ENCODE results near the gene SDSL. TPM values are rescaled to one million over a fixed set of nuclear protein-coding genes. Genes with fewer than 3 reads are reported as not detected.
A peak's percentile ranks its signal among the peaks of the same experiment; 100 is the strongest.

SDSL gene
- total RNA-seq, 1 donor from 2014 or later: 1.8 TPM

GRCh38 chr12:113413488-113413939 lies 8.7 kb upstream of the SDSL start:
- ATAC-seq (no peak), DNase-seq (ENCODE audit: low spot score) (no peak)
- intact Hi-C loops (cut with DNase I): no loop called here

GRCh38 chr12:113414519-113415038 lies 7.6 kb upstream of the SDSL start:
- ATAC-seq (no peak), DNase-seq (ENCODE audit: low spot score) (no peak)
- intact Hi-C loops (cut with DNase I): no loop called here

- intact Hi-C loops (cut with DNase I): no loop called here
- ATAC-seq (peak; percentile 49), DNase-seq (ENCODE audit: low spot score) (no peak)
Observed at GRCh38 chr12:113416091-113416754, 6.0 kb upstream of the SDSL start.

GRCh38 chr12:113418213-113418879 lies 3.8 kb upstream of the SDSL start:
- intact Hi-C loops (cut with DNase I): no loop called here
- DNase-seq (ENCODE audit: low spot score): no peak
- peak; percentile 19 for ATAC-seq

GRCh38 chr12:113420996-113421595 lies 1.1 kb upstream of the SDSL start:
- ATAC-seq: no peak
- DNase-seq (ENCODE audit: low spot score): no peak
- intact Hi-C loops (cut with DNase I): no loop called here

- ATAC-seq: no peak
- intact Hi-C loops (cut with DNase I): no loop called here
- no peak for DNase-seq (ENCODE audit: low spot score)
Observed at GRCh38 chr12:113422886-113423669, 898 bp downstream of the SDSL start.

GRCh38 chr12:113424456-113424855 lies 2.3 kb downstream of the SDSL start:
- ATAC-seq: no peak
- intact Hi-C loops (cut with DNase I): no loop called here
- DNase-seq (ENCODE audit: low spot score): no peak

GRCh38 chr12:113424915-113425823 lies 3.0 kb downstream of the SDSL start:
- ATAC-seq (peak; percentile 45), DNase-seq (ENCODE audit: low spot score) (peak; percentile 70)
- intact Hi-C loops (cut with DNase I): no loop called here

- intact Hi-C loops (cut with DNase I): no loop called here
- no peak for DNase-seq (ENCODE audit: low spot score)
Observed at GRCh38 chr12:113425960-113426453, 3.8 kb downstream of the SDSL start.

GRCh38 chr12:113427882-113428281 lies 5.7 kb downstream of the SDSL start:
- intact Hi-C loops (cut with DNase I): no loop called here
- DNase-seq (ENCODE audit: low spot score) (no peak), ATAC-seq (no peak)

More at GRCh38 chr12:113425960-113426453, 3.8 kb downstream of the SDSL start:
- no peak for ATAC-seq

- DNase-seq (ENCODE audit: low spot score) (no peak), ATAC-seq (no peak)
- intact Hi-C loops (cut with DNase I): no loop called here
Observed at GRCh38 chr12:113428482-113428881, 6.3 kb downstream of the SDSL start.

- DNase-seq (ENCODE audit: low spot score): no peak
- ATAC-seq: no peak
- intact Hi-C loops (cut with DNase I): no loop called here
Observed at GRCh38 chr12:113432986-113433385, 10.8 kb downstream of the SDSL start.

- intact Hi-C loops (cut with DNase I): no loop called here
- DNase-seq (ENCODE audit: low spot score): no peak
- no peak for ATAC-seq
Observed at GRCh38 chr12:113435367-113435766, 13.2 kb downstream of the SDSL start.

- DNase-seq (ENCODE audit: low spot score): no peak
- no peak for ATAC-seq
- intact Hi-C loops (cut with DNase I): no loop called here
Observed at GRCh38 chr12:113436586-113436985, 14.4 kb downstream of the SDSL start.

- intact Hi-C loops (cut with DNase I): no loop called here
- no peak for ATAC-seq
- DNase-seq (ENCODE audit: low spot score): no peak
Observed at GRCh38 chr12:113436993-113437728, 15.0 kb downstream of the SDSL start.

- DNase-seq (ENCODE audit: low spot score): no peak
- ATAC-seq: no peak
- intact Hi-C loops (cut with DNase I): no loop called here
Observed at GRCh38 chr12:113437729-113438100, 15.5 kb downstream of the SDSL start.

GRCh38 chr12:113438523-113439300 lies 16.5 kb downstream of the SDSL start:
- ATAC-seq (no peak), DNase-seq (ENCODE audit: low spot score) (no peak)
- intact Hi-C loops (cut with DNase I): no loop called here
